ENCODE results near the gene AURKAIP1.
"Not testable (repeated sequence)": the region's sequence is repeated elsewhere in the genome, so short reads cannot be mapped to it uniquely, and the experiment has no call there.

Gene AURKAIP1

GRCh38 chr1:1374929-1375662, at the start of gene AURKAIP1:
TSS of gene AURKAIP1 (minus strand) at chr1:1375207. CDS start at chr1:1374756, 451 bp downstream.
- DNase-seq: peak; percentile 99

- DNase-seq: no peak
These were observed 49.7 kb upstream of the AURKAIP1 start for GRCh38 chr1:1424707-1425106.

- no peak for DNase-seq
These were observed 48.2 kb upstream of the AURKAIP1 start for GRCh38 chr1:1423245-1423597.

- DNase-seq: no peak
These were observed 47.6 kb upstream of the AURKAIP1 start for GRCh38 chr1:1422465-1423244.

- DNase-seq: no peak
These were observed 47.0 kb upstream of the AURKAIP1 start for GRCh38 chr1:1421907-1422464.

- DNase-seq: no peak
These were observed 46.3 kb upstream of the AURKAIP1 start, which contains the start of gene ANKRD65 for GRCh38 chr1:1421147-1421906. TSS of gene ANKRD65 (minus strand) at chr1:1421276. CDS start at chr1:1421005, 271 bp downstream.

- DNase-seq: no peak
These were observed 45.7 kb upstream of the AURKAIP1 start for GRCh38 chr1:1420654-1421141.

- DNase-seq: no peak
These were observed 45.0 kb upstream of the AURKAIP1 start for GRCh38 chr1:1419813-1420653.

GRCh38 chr1:1419363-1419812, 44.4 kb upstream of the AURKAIP1 start:
- no peak for DNase-seq

GRCh38 chr1:1418464-1419362, 43.7 kb upstream of the AURKAIP1 start:
- no peak for DNase-seq

GRCh38 chr1:1417825-1418463, 42.9 kb upstream of the AURKAIP1 start:
- not testable (repeated sequence) for DNase-seq

- DNase-seq: not testable (repeated sequence)
These were observed 42.4 kb upstream of the AURKAIP1 start for GRCh38 chr1:1417396-1417795.

- no peak for DNase-seq
These were observed 40.7 kb upstream of the AURKAIP1 start for GRCh38 chr1:1415751-1416150.

GRCh38 chr1:1412311-1412902, 37.4 kb upstream of the AURKAIP1 start:
- not testable (repeated sequence) for DNase-seq

- no peak for DNase-seq
These were observed 36.6 kb upstream of the AURKAIP1 start for GRCh38 chr1:1411626-1412025.

GRCh38 chr1:1410238-1410637, 35.2 kb upstream of the AURKAIP1 start:
- DNase-seq: not testable (repeated sequence)

- peak; percentile 30 for DNase-seq
These were observed 32.8 kb upstream of the AURKAIP1 start for GRCh38 chr1:1407636-1408318.

- DNase-seq: peak; percentile 96
These were observed 32.0 kb upstream of the AURKAIP1 start, which contains the start of gene MRPL20 for GRCh38 chr1:1406821-1407635. TSS of gene MRPL20 (minus strand) at chr1:1407293. CDS start at chr1:1407217, 76 bp downstream.
